PC-9 (cell line): Measurements from ENCODE around the gene VAT1L.

Experiments
- EZH2 ChIP-seq: fragments of 200-600 bp; sonication (generic); IDR thresholded peaks from 2 replicates; pipeline ENCODE4 v1.8.0; 2017; ENCODE audit warnings: antibody characterized with exemption, low read depth
- TF ChIP-seq, protein P1 (sequence below): fragments of 200-600 bp; sonication (generic); conservative IDR thresholded peaks from 2 replicates; pipeline ENCODE4 v1.6.1; 2017; ENCODE audit warnings: mixed run types, antibody characterized with exemption, mild to moderate bottlenecking, moderate library complexity

DNA sequence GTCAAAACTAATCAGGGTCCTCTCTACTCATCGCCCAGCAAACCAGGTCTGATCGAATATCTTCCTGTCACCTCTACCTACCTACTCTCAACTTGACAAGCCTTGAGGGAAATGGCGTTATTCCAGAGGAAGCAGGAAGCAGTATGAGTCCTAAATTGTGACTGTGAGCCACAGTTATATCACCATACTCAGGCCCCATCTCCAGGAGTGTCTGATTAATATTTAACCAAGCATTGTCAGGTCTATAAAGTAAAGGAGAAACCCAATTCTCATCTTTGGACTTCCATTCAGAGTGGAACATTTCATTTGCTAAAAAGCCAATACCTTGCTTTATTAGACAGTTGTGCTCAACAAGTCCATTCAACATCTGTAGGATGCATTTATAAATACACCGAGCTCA, 216.2 kb downstream of the VAT1L start:
- TF ChIP-seq, protein P1, sequence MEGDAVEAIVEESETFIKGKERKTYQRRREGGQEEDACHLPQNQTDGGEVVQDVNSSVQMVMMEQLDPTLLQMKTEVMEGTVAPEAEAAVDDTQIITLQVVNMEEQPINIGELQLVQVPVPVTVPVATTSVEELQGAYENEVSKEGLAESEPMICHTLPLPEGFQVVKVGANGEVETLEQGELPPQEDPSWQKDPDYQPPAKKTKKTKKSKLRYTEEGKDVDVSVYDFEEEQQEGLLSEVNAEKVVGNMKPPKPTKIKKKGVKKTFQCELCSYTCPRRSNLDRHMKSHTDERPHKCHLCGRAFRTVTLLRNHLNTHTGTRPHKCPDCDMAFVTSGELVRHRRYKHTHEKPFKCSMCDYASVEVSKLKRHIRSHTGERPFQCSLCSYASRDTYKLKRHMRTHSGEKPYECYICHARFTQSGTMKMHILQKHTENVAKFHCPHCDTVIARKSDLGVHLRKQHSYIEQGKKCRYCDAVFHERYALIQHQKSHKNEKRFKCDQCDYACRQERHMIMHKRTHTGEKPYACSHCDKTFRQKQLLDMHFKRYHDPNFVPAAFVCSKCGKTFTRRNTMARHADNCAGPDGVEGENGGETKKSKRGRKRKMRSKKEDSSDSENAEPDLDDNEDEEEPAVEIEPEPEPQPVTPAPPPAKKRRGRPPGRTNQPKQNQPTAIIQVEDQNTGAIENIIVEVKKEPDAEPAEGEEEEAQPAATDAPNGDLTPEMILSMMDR: no peak
- no peak for TF ChIP-seq EZH2
